Testis (tissue), 3 donors: Measurements from ENCODE around the gene FOCAD. TPM values are rescaled to one million over a fixed set of nuclear protein-coding genes. Genes with fewer than 3 reads are reported as not detected.

Source experiments
- DNase-seq: peaks from one replicate; pipeline ENCODE4 v3.0.0-alpha.2; 2019
- H3K27ac ChIP-seq, 2 donors: fragments of 200-600 bp; sonication (generic); one replicate each; pipeline ENCODE4 v1.5.1; 2019
- H3K27me3 ChIP-seq: fragments of 200-600 bp; sonication (generic); one replicate; pipeline ENCODE4 v1.5.1; 2019
- H3K36me3 ChIP-seq: fragments of 200-600 bp; sonication (generic); one replicate; pipeline ENCODE4 v1.5.1; 2017; ENCODE audit warnings: low read depth; ENCODE audit errors: missing control alignments
- H3K4me1 ChIP-seq: fragments of 200-600 bp; sonication (generic); one replicate; pipeline ENCODE4 v1.5.1; 2019
- H3K4me3 ChIP-seq, 2 donors: fragments of 200-600 bp; sonication (generic); one replicate each; pipeline ENCODE4 v1.5.1; 2017 to 2019
- H3K9me3 ChIP-seq: fragments of 200-600 bp; sonication (generic); one replicate; pipeline ENCODE4 v1.5.1; 2017
- CTCF ChIP-seq, 3 experiments: fragments of 450-650 bp in 2 of 3; fragments of 200-600 bp in 1 of 3; sonication (generic) in 1 of 3; IDR thresholded peaks; one replicate each; pipeline ENCODE4 v1.5.1; 2016 to 2019; ENCODE audit warnings: antibody characterized with exemption in 3 of 3, mild to moderate bottlenecking in 2 of 3, moderate library complexity in 1 of 3
- POLR2A ChIP-seq: fragments of 450-650 bp; IDR thresholded peaks from one replicate; pipeline ENCODE4 v1.6.1; 2017; ENCODE audit warnings: antibody characterized with exemption, mild to moderate bottlenecking, moderate library complexity
- WGBS, 2 donors: methylation state at CpG; one replicate each; pipeline ENCODE4 v1.1.5; 2018; 5-methylcytosine and 5-hydroxymethylcytosine counted together
- intact Hi-C: fragments of 100-400 bp; cut with DNase I; formaldehyde crosslinking; loops from one replicate; pipeline ENCODE4 v1.15.1; 2023; ENCODE audit warnings: low total_unique reads
- polyA plus RNA-seq: library from polyadenylated mRNA; stranded (reverse); fragments of 350-450 nt; fragmentation: Illumina TruSeq; extraction: RNeasy Lipid Tissue Mini Kit (QIAGEN cat#74804); gene quantifications from one replicate; pipeline ENCODE4 v1.2.3, GENCODE V29; 2014; ENCODE audit warnings: low read depth, low replicate concordance; ENCODE audit not compliant: insufficient read depth
- total RNA-seq, 2 donors: library from RNA; depleted of rRNA; stranded (reverse); fragments of >200 nt; gene quantifications; one replicate each; pipeline ENCODE4 v1.2.3, GENCODE V29; 2016

FOCAD gene
- total and polyA plus RNA-seq, 3 donors from 2014 or later, result 26.6 to 45.4 (median 38.7) TPM

GRCh38 chr9:20707708-20708107, 23.6 kb downstream of the FOCAD start:
- WGBS, 2 donors, result 92% methylated on average over 2 of the region's 2 CpGs
- H3K27me3 ChIP-seq, result no peaks in the 10 kb centered on the region
- no peak for DNase-seq
- H3K36me3 ChIP-seq, result no peaks in the 10 kb centered on the region
- H3K4me1 ChIP-seq, result no peaks in the 10 kb centered on the region
- no peak for TF ChIP-seq CTCF (IDR thresholded peaks at IDR 0.05)
- no peak for TF ChIP-seq POLR2A
- intact Hi-C loops, result no loop called here
- no peak overlapping the region for H3K27ac ChIP-seq
- H3K4me3 ChIP-seq, result no peak overlapping the region
- H3K9me3 ChIP-seq, result no peaks in the 10 kb centered on the region

GRCh38 chr9:20713172-20713571, 29.1 kb downstream of the FOCAD start:
- WGBS, 2 donors, result 94 to 100% methylated on average over 1 of the region's 1 CpG
- Histone ChIP-seq H3K27ac (no peak overlapping the region), H3K4me1 (no peaks in the 10 kb centered on the region), H3K9me3 (no peaks in the 10 kb centered on the region), H3K36me3 (no peaks in the 10 kb centered on the region), H3K4me3 (no peak overlapping the region), H3K27me3 (no peaks in the 10 kb centered on the region)
- TF ChIP-seq CTCF (IDR thresholded peaks at IDR 0.05), result no peak
- no peak for TF ChIP-seq POLR2A
- intact Hi-C loops, result no loop called here
- no peak for DNase-seq

GRCh38 chr9:20714442-20715415, 30.7 kb downstream of the FOCAD start:
- DNase-seq, result no peak
- H3K27ac ChIP-seq, result no peak overlapping the region
- no peaks in the 10 kb centered on the region for H3K27me3 ChIP-seq
- 52 to 73% methylated on average over 2 of the region's 2 CpGs for WGBS, 2 donors
- no peak overlapping the region for H3K4me3 ChIP-seq
- TF ChIP-seq CTCF (IDR thresholded peaks at IDR 0.05), result no peak
- no peak for TF ChIP-seq POLR2A
- no peaks in the 10 kb centered on the region for H3K4me1 ChIP-seq
- intact Hi-C loops, result no loop called here
- H3K36me3 ChIP-seq, result no peaks in the 10 kb centered on the region
- H3K9me3 ChIP-seq, result no peaks in the 10 kb centered on the region

GRCh38 chr9:20722221-20722620, 38.2 kb downstream of the FOCAD start:
- Histone ChIP-seq H3K4me1 (no peaks in the 10 kb centered on the region), H3K4me3 (no peak overlapping the region), H3K36me3 (no peaks in the 10 kb centered on the region), H3K27me3 (no peaks in the 10 kb centered on the region), H3K9me3 (no peaks in the 10 kb centered on the region), H3K27ac (no peak overlapping the region)
- no peak for DNase-seq
- intact Hi-C loops, result no loop called here
- 75 to 79% methylated on average over 1 of the region's 1 CpG for WGBS, 2 donors
- TF ChIP-seq POLR2A, result no peak
- no peak for TF ChIP-seq CTCF (IDR thresholded peaks at IDR 0.05)
